K562 (cell line): Measurements from ENCODE around the gene PARP1.

Experiments
- EZH2 ChIP-seq: IDR thresholded peaks from 2 replicates; pipeline ENCODE4 v1.6.1; 2012; ENCODE audit warnings: low read depth, mild to moderate bottlenecking, inconsistent platforms, low read length, borderline replicate concordance
- RBFOX2 ChIP-seq: fragments of 200-400 bp; formaldehyde crosslinking; IDR thresholded peaks from 2 replicates; pipeline ENCODE4 v1.6.1; 2017; ENCODE audit warnings: low read depth, mild to moderate bottlenecking, low read length, moderate library complexity

- TF ChIP-seq RBFOX2: no peak
- no peak for TF ChIP-seq EZH2
Measured at GRCh38 chr1:226447932-226448665, 40.2 kb upstream of the PARP1 start.
